Astrocyte of the cerebellum (primary cell): ENCODE results near the gene HMCN2.

Experiments used
- DNase-seq: peaks from one replicate; pipeline ENCODE4 v3.0.0-alpha.2; 2011; ENCODE audit warnings: low read depth
- H3K4me3 ChIP-seq: 2 replicates; pipeline ENCODE4 v1.5.1; 2011; ENCODE audit warnings: mild to moderate bottlenecking, low read depth, low read length, moderate library complexity
- in situ Hi-C: cut with HindIII; loops from 2 replicates; pipeline ENCODE4 v1.10.0; 2017; ENCODE audit warnings: low sequenced_read_pairs
- TF ChIP-seq, protein P1 (sequence below): IDR thresholded peaks from 2 replicates; pipeline ENCODE4 v1.5.1; 2012; ENCODE audit warnings: low read length, low read depth, moderate library complexity, mild to moderate bottlenecking; ENCODE audit errors: missing control alignments

Gene HMCN2

DNA sequence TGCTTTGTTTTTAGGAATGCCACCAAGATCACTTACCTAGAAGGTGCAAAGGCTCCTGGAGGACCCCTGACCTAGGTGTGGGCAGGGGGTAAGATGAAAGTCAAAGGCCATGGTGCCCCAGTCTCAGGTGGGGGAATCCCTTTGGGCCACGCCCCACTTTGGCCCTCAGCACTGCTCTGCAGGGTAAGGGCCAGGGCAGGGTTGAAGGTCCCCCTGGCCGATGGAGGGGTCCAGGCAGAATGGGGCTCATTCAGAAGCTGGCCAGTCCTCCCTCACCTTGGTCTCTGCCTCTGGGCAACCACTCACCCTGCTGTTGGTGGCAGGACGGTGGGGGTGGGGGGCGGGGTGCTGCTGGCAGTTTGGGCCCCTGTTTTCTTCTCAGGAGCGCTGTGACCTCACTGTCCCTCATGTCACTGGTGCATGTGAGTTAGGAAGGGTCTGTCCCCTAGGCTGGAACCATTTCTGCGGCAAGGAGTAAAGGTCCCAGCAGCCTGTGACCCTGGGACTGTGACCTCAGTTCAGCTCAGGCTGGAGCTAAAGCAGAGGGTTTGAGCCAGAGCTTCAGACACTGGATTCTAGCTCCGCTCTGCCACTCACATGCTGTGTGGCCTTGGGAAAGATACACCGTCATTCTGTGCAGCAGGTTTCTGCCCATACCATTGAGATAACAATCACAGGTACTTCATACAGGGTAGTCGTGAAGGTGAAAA is 177.3 kb downstream of the HMCN2 start:
- TF ChIP-seq, protein P1, sequence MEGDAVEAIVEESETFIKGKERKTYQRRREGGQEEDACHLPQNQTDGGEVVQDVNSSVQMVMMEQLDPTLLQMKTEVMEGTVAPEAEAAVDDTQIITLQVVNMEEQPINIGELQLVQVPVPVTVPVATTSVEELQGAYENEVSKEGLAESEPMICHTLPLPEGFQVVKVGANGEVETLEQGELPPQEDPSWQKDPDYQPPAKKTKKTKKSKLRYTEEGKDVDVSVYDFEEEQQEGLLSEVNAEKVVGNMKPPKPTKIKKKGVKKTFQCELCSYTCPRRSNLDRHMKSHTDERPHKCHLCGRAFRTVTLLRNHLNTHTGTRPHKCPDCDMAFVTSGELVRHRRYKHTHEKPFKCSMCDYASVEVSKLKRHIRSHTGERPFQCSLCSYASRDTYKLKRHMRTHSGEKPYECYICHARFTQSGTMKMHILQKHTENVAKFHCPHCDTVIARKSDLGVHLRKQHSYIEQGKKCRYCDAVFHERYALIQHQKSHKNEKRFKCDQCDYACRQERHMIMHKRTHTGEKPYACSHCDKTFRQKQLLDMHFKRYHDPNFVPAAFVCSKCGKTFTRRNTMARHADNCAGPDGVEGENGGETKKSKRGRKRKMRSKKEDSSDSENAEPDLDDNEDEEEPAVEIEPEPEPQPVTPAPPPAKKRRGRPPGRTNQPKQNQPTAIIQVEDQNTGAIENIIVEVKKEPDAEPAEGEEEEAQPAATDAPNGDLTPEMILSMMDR = no peak
- in situ Hi-C loops = no loop called here
- H3K4me3 ChIP-seq = no peak overlapping the region
- no peak for DNase-seq

DNA sequence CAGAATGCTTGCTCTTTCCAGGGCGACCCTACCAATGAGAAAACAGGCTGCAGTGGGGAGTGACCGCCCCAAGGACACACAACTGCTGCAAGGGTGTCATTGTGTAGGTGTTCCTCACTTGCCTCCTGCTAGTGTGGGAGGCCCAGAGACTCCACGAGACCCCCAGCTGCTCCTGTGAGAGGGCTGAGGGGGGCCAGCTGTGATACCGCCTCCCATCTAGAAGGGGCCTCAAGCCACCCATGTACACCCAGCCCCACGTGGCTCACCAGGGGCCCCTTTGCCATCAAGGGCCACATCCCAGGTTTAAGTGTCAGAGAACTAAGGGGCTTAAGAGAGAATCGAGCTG is 177.9 kb downstream of the HMCN2 start:
- in situ Hi-C loops = no loop called here
- TF ChIP-seq, protein P1 = no peak
- DNase-seq = no peak
- H3K4me3 ChIP-seq = no peak overlapping the region

DNA sequence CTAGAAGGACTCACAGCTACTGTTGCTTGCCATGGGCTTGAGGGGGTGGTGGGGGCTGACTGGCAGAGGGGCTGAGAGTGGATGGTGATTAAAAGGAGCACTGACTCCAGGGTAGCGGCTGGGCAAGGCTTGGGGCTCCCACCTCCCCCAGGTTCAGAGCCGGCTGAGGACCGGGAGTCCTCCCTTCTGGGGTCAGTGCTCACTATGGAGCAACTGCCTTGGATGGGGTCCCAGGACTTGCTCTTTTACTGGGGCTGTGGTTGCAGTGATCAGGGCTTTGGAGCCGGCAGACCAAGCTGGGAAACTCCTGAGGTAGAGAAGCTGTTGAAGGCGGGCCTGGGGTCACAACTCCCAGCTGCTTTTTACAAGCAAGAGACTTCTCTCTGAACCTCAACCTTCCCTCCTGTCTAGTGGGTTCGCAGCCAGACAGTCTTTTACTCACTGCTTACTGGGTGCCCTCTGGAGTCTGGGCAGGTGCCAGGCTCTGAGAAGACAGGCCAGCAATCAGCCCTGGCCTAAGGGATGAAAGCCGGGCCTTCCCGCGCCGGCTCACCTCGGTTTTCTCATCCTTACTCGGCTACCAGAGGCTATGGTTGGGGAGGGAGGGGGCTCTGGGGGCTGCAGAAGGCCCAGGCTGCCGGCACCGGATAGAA is 178.4 kb downstream of the HMCN2 start:
- DNase-seq = no peak
- TF ChIP-seq, protein P1 = no peak
- no peak overlapping the region for H3K4me3 ChIP-seq
- in situ Hi-C loops = no loop called here

DNA sequence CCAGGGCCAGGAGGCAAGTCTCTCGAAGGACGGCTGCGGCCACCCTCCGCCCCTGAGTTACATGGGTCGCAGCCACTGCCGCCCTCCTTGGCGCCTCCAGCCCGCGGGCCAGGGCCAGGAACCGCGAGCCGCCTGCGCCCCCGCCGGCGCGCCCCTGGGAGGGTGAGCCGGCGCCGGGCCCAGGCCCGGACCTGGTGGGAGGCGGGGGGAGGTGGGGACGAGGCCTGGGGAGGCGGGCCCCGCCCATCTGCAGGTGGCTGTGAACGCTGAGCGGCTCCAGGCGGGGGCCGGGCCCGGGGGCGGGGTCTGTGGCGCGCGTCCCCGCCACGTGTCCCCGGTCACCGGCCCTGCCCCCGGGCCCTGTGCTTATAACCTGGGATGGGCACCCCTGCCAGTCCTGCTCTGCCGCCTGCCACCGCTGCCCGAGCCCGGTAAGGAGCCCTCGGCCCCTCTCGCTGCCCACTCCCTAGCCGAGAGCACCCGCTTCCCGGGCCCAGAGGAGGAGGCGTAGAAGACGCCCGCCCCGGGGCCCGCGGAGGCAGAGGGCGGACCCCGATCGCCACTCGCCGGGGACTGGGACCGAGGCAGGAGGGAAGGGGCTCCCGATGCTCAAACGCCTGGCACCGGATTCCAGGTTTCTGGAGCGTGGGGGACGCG is 179.1 kb downstream of the HMCN2 start, which contains the start of gene ASS1:
Gene ASS1, plus strand, starts transcription at position 397 of the 657 bp plus-strand sequence. CDS start 7,268 bp downstream, outside the sequence.
- in situ Hi-C loops = no loop called here

DNA sequence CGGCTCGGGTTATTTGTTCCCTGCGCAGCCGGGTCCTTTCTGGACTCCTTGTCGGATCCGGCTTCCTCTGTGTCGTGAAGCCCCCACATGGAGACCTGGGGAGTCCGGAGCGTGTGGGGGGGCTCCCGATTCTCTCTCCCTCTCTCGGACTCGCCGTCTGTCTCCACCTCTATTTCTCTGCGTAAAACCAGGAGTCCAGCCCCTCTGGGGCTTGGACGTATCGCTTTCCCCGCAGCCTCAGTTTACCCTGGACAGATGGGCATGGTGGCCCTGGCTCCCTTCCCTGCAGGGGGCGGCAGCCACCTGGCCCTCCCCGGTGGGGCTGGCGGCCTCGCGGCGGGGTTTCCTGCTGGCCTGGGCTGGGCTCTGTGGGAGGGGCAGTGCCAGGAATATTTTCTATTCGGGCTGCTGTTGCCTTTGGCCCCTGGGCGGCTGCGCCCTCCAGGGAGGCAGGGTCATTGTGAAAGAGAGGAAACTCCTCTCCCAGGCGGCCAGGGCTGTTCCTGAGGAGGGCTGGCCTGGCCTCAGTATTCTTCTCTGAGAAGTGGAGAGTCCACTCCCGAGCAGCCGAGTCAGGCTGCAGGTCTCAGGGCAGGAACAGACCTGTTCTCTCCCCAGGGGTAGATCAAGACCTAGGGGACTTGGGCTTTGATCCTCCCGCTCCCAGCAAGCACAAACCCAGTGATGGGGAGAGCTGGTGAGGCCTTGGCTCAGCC is 179.9 kb downstream of the HMCN2 start:
- peak overlapping the region; percentile 47 for H3K4me3 ChIP-seq
- TF ChIP-seq, protein P1 = no peak
- no peak for DNase-seq
- in situ Hi-C loops = no loop called here

More for the DNA sequence above, 179.1 kb downstream of the HMCN2 start, which contains the start of gene ASS1:
- TF ChIP-seq, protein P1 = no peak
- H3K4me3 ChIP-seq = peak within 1 kb of the TSS; percentile 47
- no peak for DNase-seq
